SK-N-SH (cell line): ENCODE results near the gene SCARB1. TPM values are rescaled to one million over a fixed set of nuclear protein-coding genes. Genes with fewer than 3 reads are reported as not detected.

ENCODE experiments used
- CTCF ChIA-PET: fragments of 300-600, 350-600 bp; formaldehyde crosslinking; extraction: SDS; loops from one replicate; lab custom pipeline; 2021; lab: Yijun Ruan, JAX
- POLR2A ChIA-PET: fragments of 350-600 bp; sonication (Branson Sonifier 250); formaldehyde crosslinking; extraction: SDS; loops from one replicate; lab custom pipeline; 2020; ENCODE audit warnings: antibody characterized with exemption, inconsistent platforms; lab: Yijun Ruan, JAX
- DNase-seq: peaks from one replicate; pipeline ENCODE4 v3.0.0; 2012
- H2AFZ ChIP-seq: fragments of 200-600 bp; sonication (generic); 2 replicates; pipeline ENCODE4 v1.8.1; 2016; ENCODE audit warnings: antibody characterized with exemption, mild to moderate bottlenecking, low read depth
- H3F3A ChIP-seq: fragments of 200-600 bp; sonication (generic); replicated peaks from 2 replicates; pipeline ENCODE3; 2016; ENCODE audit warnings: antibody characterized with exemption, mild to moderate bottlenecking; ENCODE audit not compliant: insufficient read depth
- H3K27ac ChIP-seq, 2 experiments: fragments of 200-500 bp in 1 of 2; fragments of 200-600 bp in 1 of 2; sonication (Bioruptor generic) in 1 of 2; sonication (generic), shearing (Covaris generic) in 1 of 2; 2 replicates each; pipeline versions ENCODE4 v1.5.1 to v1.6.1; 2014 to 2016; ENCODE audit warnings: low read depth in 2 of 2, inconsistent platforms in 1 of 2, low read length in 1 of 2, mild to moderate bottlenecking in 1 of 2, mixed read lengths in 1 of 2
- H3K27me3 ChIP-seq: fragments of 200-600 bp; sonication (generic), shearing (Covaris generic); 2 replicates; pipeline ENCODE4 v1.6.1; 2016; ENCODE audit warnings: mixed run types; ENCODE audit not compliant: insufficient read depth
- H3K36me3 ChIP-seq, 2 experiments: fragments of 200-500 bp in 1 of 2; fragments of 200-600 bp in 1 of 2; sonication (Bioruptor generic) in 1 of 2; sonication (generic) in 1 of 2; replicated peaks in 1 of 2; 2 replicates each; pipeline versions ENCODE3 to v1.5.1; 2014 to 2016; ENCODE audit warnings: low read length in 1 of 2, mild to moderate bottlenecking in 1 of 2; ENCODE audit not compliant: insufficient read depth in 2 of 2, control insufficient read depth in 1 of 2
- H3K4me1 ChIP-seq, 2 experiments: fragments of 200-500 bp in 1 of 2; fragments of 200-600 bp in 1 of 2; sonication (Bioruptor generic) in 1 of 2; sonication (generic), shearing (Covaris generic) in 1 of 2; 2 replicates each; pipeline versions ENCODE4 v1.5.1 to v1.6.1; 2014 to 2016; ENCODE audit warnings: low read depth in 1 of 2, low read length in 1 of 2, mixed run types in 1 of 2; ENCODE audit not compliant: insufficient read depth in 2 of 2, control insufficient read depth in 1 of 2
- H3K4me2 ChIP-seq: fragments of 200-600 bp; sonication (generic), shearing (Covaris generic); 2 replicates; pipeline ENCODE4 v1.6.1; 2017; ENCODE audit warnings: mixed run types
- H3K4me3 ChIP-seq, 2 experiments: fragments of 200-500 bp in 1 of 2; fragments of 200-600 bp in 1 of 2; sonication (Bioruptor generic) in 1 of 2; sonication (generic), shearing (Covaris generic) in 1 of 2; 2 replicates each; pipeline versions ENCODE4 v1.5.1 to v1.8.1; 2014 to 2016; ENCODE audit warnings: low read depth in 2 of 2, inconsistent platforms in 1 of 2, low read length in 1 of 2, mild to moderate bottlenecking in 1 of 2, mixed read lengths in 1 of 2, moderate library complexity in 1 of 2
- H3K79me2 ChIP-seq: fragments of 200-600 bp; sonication (generic); 2 replicates; pipeline ENCODE4 v1.8.1; 2017; ENCODE audit warnings: mild to moderate bottlenecking; ENCODE audit not compliant: insufficient read depth
- H3K9ac ChIP-seq: fragments of 200-600 bp; sonication (generic); 2 replicates; pipeline ENCODE4 v1.6.1; 2017; ENCODE audit warnings: mixed run types
- H3K9me2 ChIP-seq: fragments of 200-600 bp; sonication (generic); 2 replicates; pipeline ENCODE4 v1.6.1; 2017; ENCODE audit warnings: mixed run types
- H3K9me3 ChIP-seq: fragments of 200-600 bp; sonication (generic); 2 replicates; pipeline ENCODE4 v1.6.1; 2017; ENCODE audit warnings: mixed run types, mild to moderate bottlenecking, moderate library complexity
- H4K20me1 ChIP-seq: fragments of 200-600 bp; sonication (generic); 2 replicates; pipeline ENCODE4 v1.6.1; 2017; ENCODE audit warnings: mild to moderate bottlenecking, mixed run types; ENCODE audit not compliant: insufficient read depth
- EP300 ChIP-seq, 2 experiments: IDR thresholded peaks; 2 replicates each; pipeline versions ENCODE4 v1.4.0 to v1.6.1; 2012; ENCODE audit warnings: borderline replicate concordance in 1 of 2, low read depth in 1 of 2, low read length in 1 of 2
- FOSL2 ChIP-seq: IDR thresholded peaks from 2 replicates; pipeline ENCODE4 v1.4.0; 2012; ENCODE audit warnings: low read depth, mild to moderate bottlenecking, moderate library complexity, borderline replicate concordance
- FOXM1 ChIP-seq: IDR thresholded peaks from 2 replicates; pipeline ENCODE4 v1.4.0; 2012; ENCODE audit warnings: low read depth, mild to moderate bottlenecking
- GATA2 ChIP-seq: sonication (generic); formaldehyde crosslinking; IDR thresholded peaks from 2 replicates; pipeline ENCODE4 v1.5.0; 2020; ENCODE audit warnings: mild to moderate bottlenecking, missing genetic modification reagents
- JUND ChIP-seq: IDR thresholded peaks from 2 replicates; pipeline ENCODE4 v1.4.0; 2012
- NFIC ChIP-seq: IDR thresholded peaks from 2 replicates; pipeline ENCODE4 v1.4.0; 2012; ENCODE audit warnings: borderline replicate concordance
- POLR2AphosphoS5 ChIP-seq: IDR thresholded peaks from 2 replicates; pipeline ENCODE4 v1.6.1; 2012; ENCODE audit warnings: low read depth, low read length
- REST ChIP-seq: IDR thresholded peaks from 2 replicates; pipeline ENCODE4 v1.6.1; 2012; ENCODE audit warnings: mild to moderate bottlenecking, low read depth, low read length, moderate library complexity
- RFX5 ChIP-seq: IDR thresholded peaks from 2 replicates; pipeline ENCODE4 v1.6.1; 2012; ENCODE audit warnings: mild to moderate bottlenecking, improper control_type of control experiment, low read length
- RXRA ChIP-seq: IDR thresholded peaks from 2 replicates; pipeline ENCODE4 v1.4.0; 2012; ENCODE audit warnings: low read depth, mild to moderate bottlenecking, borderline replicate concordance
- TAF1 ChIP-seq: IDR thresholded peaks from 2 replicates; pipeline ENCODE4 v1.6.1; 2012; ENCODE audit warnings: low read depth, mild to moderate bottlenecking, low read length, moderate library complexity, borderline replicate concordance
- TCF12 ChIP-seq: IDR thresholded peaks from 2 replicates; pipeline ENCODE4 v1.4.0; 2012
- USF2 ChIP-seq: fragments of 150-350 bp; IDR thresholded peaks from 2 replicates; pipeline ENCODE4 v1.6.1; 2017; ENCODE audit warnings: antibody characterized with exemption, low read length, low read depth, borderline replicate concordance
- YY1 ChIP-seq: IDR thresholded peaks from 2 replicates; pipeline ENCODE4 v1.4.0; 2012; ENCODE audit warnings: low read depth, mild to moderate bottlenecking
- WGBS: methylation state at CpG from one replicate; pipeline ENCODE4 v1.1.6; 2017; ENCODE audit warnings: low lambda C conversion rate; 5-methylcytosine and 5-hydroxymethylcytosine counted together
- polyA plus RNA-seq, 3 experiments: library from polyadenylated mRNA; depleted of rRNA; stranded (reverse); fragments of >200 nt; gene quantifications; 2 replicates each; pipeline ENCODE4 v1.2.3, GENCODE V29; 2012
- TF ChIP-seq, protein P1 (sequence below): IDR thresholded peaks from 2 replicates; pipeline ENCODE4 v1.4.0; 2012; ENCODE audit warnings: low read depth
- TF ChIP-seq, protein P2 (sequence below): fragments of 200-600 bp; sonication (generic); IDR thresholded peaks from 2 replicates; pipeline ENCODE4 v1.6.1; 2017; ENCODE audit warnings: antibody characterized with exemption, mild to moderate bottlenecking, moderate library complexity

The SCARB1 gene
- polyA plus RNA-seq, 1 of the 3 experiments (the other 2 are of a cell fraction) = 33.0 TPM

DNA sequence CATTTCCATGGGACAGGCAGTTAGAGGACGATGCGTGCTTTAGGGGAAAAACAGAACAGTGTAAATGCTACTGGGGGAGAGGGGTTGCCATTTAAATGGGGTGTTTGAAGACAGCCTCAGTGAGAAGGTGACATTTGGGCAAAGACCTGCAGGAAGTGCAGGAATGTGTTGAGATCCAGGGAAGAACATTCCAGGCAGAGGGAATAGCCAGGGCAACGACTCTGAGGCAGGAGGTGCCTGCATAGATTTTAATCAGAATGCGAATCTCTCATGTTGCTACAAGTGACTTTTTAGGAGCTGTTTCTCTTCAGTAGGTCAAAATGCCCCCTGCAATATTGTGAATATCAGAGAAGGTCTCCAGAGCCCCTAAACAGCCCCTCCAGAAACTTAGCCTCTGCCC, 7.6 kb upstream of the SCARB1 start (continued):
- TF ChIP-seq USF2 (no peak), FOSL2 (no peak), NFIC (no peak)

DNA sequence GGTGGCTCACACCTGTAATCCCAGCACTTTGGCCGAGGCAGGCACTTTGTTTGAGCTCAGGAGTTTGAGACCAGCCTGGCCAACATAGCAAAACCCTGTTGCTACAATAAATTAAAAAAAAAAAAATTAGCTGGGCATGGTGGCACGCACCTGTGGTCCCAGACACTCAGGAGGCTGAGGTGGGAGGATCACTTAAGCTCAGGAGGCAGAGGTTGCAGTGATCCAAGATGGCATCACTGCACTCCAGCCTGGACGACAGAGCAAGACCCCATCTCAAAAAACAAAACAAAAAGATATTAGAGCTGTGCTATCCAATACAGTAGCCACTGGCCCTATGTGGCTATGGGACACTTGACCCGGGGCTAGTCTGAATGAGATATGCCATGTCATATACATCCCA, 6.9 kb upstream of the SCARB1 start:
- WGBS = 85% methylated on average over 4 of the region's 4 CpGs
- H3K4me2 ChIP-seq = no peak overlapping the region
- no peaks in the 10 kb centered on the region for H3K9me2 ChIP-seq
- H3K4me1 ChIP-seq = no peaks in the 10 kb centered on the region; a peak in 1 of 4 replicates
- TF ChIP-seq, protein P1, sequence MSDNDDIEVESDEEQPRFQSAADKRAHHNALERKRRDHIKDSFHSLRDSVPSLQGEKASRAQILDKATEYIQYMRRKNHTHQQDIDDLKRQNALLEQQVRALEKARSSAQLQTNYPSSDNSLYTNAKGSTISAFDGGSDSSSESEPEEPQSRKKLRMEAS = no peak
- TF ChIP-seq REST = no peak
- no peak for TF ChIP-seq USF2
- TF ChIP-seq TAF1 = no peak
- H3K9ac ChIP-seq = no peak overlapping the region
- no peak overlapping the region for H3K4me3 ChIP-seq
- H3K27me3 ChIP-seq = no peaks in the 10 kb centered on the region
- ChIA-PET CTCF (interaction anchor here (0.5 to 1.6 kb wide), 2 partner anchors 33 to 36 kb away, joined by 3 to 7 read pairs; no protein-coding TSS in a partner anchor), POLR2A (no interaction called here)
- no peak overlapping the region for H3K27ac ChIP-seq
- no peak overlapping the region for H2AFZ ChIP-seq
- no peak for DNase-seq
- H3F3A ChIP-seq = no peaks in the 10 kb centered on the region
- H3K79me2 ChIP-seq = no peaks in the 10 kb centered on the region
- no peaks in the 10 kb centered on the region for H3K9me3 ChIP-seq
- H3K36me3 ChIP-seq = no peaks in the 10 kb centered on the region
- H4K20me1 ChIP-seq = no peaks in the 10 kb centered on the region

GRCh38 chr12:124869059-124869665, 5.5 kb upstream of the SCARB1 start:
- Histone ChIP-seq H3K79me2 (no peaks in the 10 kb centered on the region), H3F3A (no peaks in the 10 kb centered on the region), H3K4me2 (no peak overlapping the region), H3K4me3 (no peak overlapping the region), H4K20me1 (no peaks in the 10 kb centered on the region), H2AFZ (no peak overlapping the region), H3K4me1 (peaks cover 0 to 2% of the 10 kb centered on the region in 2 experiments; a peak in 1 of 4 replicates), H3K36me3 (no peaks in the 10 kb centered on the region), H3K9me2 (no peaks in the 10 kb centered on the region), H3K27ac (no peak overlapping the region), H3K9me3 (no peaks in the 10 kb centered on the region), H3K27me3 (no peaks in the 10 kb centered on the region), H3K9ac (no peak overlapping the region)
- 82% methylated on average over 17 of the region's 17 CpGs for WGBS
- CTCF ChIA-PET = no interaction called here
- TF ChIP-seq, protein P2, sequence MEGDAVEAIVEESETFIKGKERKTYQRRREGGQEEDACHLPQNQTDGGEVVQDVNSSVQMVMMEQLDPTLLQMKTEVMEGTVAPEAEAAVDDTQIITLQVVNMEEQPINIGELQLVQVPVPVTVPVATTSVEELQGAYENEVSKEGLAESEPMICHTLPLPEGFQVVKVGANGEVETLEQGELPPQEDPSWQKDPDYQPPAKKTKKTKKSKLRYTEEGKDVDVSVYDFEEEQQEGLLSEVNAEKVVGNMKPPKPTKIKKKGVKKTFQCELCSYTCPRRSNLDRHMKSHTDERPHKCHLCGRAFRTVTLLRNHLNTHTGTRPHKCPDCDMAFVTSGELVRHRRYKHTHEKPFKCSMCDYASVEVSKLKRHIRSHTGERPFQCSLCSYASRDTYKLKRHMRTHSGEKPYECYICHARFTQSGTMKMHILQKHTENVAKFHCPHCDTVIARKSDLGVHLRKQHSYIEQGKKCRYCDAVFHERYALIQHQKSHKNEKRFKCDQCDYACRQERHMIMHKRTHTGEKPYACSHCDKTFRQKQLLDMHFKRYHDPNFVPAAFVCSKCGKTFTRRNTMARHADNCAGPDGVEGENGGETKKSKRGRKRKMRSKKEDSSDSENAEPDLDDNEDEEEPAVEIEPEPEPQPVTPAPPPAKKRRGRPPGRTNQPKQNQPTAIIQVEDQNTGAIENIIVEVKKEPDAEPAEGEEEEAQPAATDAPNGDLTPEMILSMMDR = no peak
- no peak for TF ChIP-seq POLR2AphosphoS5
- no peak for TF ChIP-seq YY1
- no peak for TF ChIP-seq JUND
- TF ChIP-seq EP300 (IDR thresholded peaks at IDR 0.05; ENCODE audit: borderline replicate concordance in 1 of 2, low read depth in 1 of 2, low read length in 1 of 2) = no peak
- no peak for TF ChIP-seq TCF12
- no peak for TF ChIP-seq RFX5
- TF ChIP-seq RXRA = no peak
- TF ChIP-seq FOXM1 = no peak
- no peak for TF ChIP-seq FOSL2
- TF ChIP-seq GATA2 (CRISPR knock-in tag) = no peak
- POLR2A ChIA-PET = no interaction called here
- no peak for DNase-seq
